GM18508 (cell line): ENCODE data around the gene ZNF850.

ENCODE experiments used
- ATAC-seq: cut with Tn5 transposase; IDR thresholded peaks from one replicate; pipeline ENCODE4 v1.9.1; 2021; ENCODE audit warnings: moderate number of reproducible peaks; ENCODE audit not compliant: insufficient read depth, unreplicated experiment

The ZNF850 gene

DNA sequence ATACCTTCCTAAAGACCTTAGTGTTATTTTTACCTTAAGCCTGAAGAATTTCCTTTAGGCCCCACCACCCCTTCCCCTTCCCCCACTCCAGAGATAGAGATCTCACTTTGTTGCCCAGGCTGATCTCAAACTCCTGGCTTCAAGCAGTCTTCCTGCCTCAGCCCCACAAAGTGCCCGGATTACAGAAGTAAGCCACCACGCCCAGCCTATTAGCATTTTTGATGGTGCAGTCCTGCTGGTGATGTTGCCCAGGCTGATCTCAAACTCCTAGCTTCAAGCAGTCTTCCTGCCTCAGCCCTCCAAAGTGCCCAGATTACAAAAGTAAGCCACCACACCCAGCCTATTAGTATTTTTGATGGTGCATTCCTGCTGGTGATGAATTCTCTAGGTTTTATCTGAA, 63.2 kb downstream of the ZNF850 start:
- no peak for ATAC-seq

DNA sequence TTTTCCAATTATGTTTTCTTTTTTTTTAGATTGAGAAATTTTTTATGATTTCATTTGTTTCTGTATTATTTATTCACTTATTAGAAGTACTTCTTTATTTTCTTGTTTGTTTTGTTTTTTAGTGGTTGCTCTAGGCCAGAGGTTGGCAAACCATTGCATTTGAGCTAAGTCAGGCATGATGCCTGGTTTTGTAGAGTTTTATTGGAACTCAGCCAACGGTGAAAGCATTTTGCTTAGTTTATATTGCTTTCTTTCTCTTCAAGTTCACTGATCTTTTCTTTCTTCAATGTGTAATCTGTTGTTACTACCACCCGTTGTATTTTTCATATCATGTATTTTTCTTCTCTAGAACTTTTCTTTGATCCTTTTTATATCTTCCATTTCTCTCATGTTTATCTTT, 65.5 kb downstream of the ZNF850 start:
- no peak for ATAC-seq

DNA sequence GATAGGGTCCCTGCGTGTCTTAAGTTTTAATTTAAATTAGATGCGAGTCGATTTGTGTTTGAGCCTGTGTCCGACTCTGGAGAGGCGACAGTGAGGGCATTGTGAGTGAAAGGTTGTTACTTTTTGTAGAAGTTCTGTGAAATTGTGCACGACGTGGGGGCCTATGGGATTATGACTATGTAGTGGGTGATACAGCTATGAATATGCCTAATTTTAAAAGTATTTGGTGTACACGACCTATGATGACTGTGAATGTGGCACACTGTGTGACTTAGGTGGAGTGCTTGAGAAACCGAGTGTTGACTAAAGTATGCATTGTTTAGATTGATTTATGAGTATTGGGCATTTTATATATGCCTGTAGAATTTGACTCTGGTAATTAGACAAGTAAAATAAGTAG, 84.5 kb downstream of the ZNF850 start:
- no peak for ATAC-seq

DNA sequence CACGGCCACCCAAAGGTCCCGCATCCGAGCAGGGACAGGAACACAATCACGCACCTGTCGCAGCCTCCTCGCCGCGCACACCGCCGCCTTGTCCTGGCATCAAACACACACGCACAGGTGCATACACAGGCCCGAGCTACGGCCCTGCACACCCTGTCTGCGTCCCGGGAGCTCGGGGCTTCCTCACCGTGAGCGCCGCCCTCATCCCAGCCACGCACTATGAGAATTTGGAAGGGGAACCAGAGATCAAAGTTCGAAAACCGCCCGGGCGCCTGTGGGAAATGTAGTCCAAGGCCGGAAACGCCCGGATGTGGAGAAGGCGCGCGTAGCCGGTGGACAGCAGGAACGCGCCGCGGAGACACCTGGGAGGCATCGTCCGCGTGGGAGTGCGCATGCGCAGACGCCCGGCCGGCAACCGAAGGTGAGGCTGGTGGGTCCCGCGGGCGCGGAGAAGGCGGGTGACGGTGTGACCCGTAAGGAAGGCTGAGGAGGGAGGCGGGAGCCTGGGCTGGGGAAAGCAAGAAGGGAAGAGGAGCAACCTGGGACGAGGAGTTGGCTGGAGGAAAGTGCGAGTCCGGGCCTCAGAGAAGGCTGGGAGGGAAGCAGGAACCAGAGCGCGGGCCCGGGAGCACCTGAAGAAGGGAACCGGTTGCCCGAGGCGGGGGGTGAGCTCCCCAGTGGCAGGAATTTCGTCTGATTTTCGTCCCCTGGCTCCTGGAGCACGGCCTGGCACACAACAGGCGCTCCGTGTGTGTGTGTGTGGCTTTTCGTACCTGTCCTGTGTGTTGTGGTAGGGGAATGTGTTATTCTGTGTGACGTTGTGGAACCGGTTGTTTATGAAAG, 85.2 kb downstream of the ZNF850 start, which contains the start of gene ZNF567:
TSS of gene ZNF567 (plus strand) at position 399 of the 843 bp plus-strand sequence. CDS start 7,256 bp downstream, outside the sequence.
- peak; percentile 60 for ATAC-seq

DNA sequence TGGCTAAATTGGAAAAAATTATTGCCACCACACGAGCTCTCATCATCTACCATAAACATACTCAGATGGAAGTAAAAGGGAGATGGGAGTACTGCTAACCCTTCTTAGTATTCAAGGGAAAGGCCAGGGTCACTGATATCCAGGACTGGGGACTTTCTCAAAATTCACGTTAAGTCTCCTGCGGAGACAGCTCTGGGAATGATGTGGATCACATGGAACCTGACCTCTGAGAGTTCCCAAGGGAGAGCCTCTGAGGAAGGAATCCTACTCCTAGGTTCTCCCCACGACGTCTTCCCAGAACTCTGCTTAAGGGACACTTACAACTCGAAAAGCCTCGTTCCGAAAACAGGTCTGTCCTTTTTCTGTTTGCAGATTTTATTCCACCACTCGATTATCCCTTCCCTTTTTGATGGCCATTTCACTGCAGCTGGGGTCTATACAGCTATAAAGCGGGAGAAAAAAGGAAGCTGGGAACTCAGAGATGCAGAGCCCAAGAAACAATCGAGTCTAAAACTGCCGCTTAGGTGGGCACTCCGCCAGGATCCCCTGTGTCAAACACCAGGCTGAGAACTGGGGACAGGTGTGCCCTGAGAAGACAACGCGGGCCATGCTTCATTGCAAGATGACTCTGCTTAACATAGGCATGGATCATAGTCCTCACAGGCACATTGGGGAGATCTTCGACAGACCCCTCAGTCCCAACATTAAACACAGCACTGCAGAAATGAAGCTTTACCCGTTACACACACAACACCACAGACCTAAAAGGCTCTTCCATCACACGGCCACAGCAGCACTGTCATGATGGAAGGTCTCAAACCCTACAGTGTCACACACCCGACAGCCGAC, 86.0 kb downstream of the ZNF850 start:
- no peak for ATAC-seq

DNA sequence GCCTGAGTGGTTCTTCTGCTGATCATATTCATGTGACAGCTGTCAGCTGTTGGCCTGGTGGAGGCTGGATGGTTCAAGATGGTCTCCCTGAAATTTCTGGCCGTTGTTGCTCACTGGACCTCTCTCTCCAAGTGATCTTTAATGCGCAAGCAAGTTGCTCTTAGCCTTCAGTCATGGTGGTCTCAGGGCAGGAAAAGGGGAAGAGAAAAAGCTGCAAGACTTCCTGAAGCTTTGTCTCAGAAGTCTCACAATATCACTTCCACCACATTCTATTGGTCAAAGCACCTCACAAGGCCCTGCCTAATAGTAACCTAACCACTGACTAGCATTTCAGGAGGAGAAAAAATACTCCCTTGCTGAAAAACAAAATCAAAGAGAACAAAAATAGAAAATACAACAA, 86.8 kb downstream of the ZNF850 start:
- ATAC-seq = no peak

DNA sequence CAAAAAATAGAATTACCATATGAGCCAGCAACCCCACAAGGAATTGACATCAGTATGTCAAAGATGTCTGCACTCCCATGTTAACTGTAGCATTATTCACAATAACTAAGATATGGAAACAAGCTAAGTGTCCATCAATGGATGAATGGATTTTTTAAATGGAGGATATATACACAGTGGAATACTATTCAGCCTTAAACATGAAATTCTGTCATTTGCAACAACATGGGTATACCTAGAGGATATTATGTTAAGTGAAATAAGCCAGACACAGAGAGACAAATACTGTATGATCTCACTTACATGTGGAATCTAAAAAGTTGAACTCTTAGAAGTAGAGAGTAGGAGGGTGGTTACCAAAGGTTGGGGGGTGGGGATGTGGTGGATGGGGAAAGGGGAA, 93.2 kb downstream of the ZNF850 start:
- no peak for ATAC-seq

DNA sequence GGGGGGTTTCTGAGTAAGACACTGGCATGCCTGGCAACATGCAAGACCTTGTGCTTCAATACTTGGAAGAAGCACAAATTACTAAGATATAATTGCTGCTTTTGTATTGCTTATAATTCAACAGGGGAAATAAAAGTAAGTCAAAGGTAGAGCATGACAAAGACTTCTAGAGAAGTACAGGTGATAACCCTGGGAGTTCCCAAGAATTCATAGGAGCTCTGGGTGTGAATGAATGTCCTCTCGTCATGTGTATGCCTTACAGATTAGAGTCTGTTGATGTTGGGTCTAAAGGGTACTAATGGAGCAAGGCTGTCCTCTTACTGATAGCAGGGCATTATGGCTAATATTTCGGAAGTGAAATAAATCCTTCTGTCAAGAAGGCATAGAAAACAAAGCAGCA, 98.4 kb downstream of the ZNF850 start:
- no peak for ATAC-seq

DNA sequence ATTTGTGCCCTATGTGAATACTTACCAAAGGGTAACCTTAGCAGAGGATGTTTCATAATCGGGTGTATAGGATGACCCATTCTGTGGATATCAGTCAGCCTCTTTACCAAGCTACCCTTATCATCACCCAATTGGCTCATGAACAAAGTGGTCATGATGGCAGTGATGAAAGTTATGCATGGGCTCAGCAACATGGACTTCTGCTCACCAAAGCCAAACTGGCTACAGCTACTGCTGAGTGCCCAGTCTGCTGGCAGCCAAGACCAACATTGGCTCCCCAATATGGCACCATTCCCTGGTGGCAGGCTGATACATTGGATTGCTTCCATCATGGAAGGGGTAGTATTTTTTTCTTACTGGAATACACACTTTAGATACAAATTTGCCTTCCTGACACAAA, 100.2 kb downstream of the ZNF850 start:
- ATAC-seq = no peak

DNA sequence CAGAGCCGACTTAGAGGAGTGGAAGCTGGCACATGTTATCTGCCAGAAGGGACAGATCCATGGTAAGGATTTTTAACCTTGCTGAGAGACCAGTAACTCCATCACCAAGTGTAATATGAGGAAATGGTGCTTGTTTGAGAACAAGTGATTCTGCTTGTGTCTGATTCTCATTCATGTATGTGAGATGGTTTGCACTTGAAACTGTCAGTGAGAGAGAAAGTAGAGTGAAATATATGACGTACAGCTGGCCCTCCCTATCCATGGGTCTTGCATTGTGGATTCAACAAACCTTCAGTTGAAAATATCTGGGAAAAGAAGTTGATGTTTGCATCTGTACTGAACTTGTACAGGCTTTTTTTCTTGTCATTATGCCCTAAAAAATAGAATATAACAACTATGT, 104.0 kb downstream of the ZNF850 start:
- ATAC-seq = no peak

DNA sequence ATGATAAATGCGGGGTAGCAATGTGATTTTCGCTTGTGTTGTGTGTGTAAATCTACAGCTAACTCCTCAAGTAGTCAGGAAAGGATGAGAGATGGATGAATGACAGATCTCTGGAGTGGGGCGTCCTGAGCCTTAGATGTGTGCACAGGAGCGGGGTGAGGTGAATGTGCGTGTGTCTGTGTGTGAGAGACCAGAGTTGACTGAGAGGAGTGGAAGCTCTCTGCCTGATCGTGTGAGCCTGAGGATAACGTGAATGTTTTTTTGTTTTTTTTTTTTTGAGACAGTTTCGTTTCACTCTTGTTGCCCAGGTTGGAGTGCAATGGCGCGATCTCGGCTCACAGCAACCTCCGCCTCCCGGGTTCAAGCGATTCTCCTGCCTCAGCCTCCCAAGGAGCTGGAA, 106.8 kb downstream of the ZNF850 start:
- ATAC-seq = no peak
